SK-N-MC (cell line): ENCODE data around the gene VN1R5.
"Not testable (repeated sequence)": the region's sequence is repeated elsewhere in the genome, so short reads cannot be mapped to it uniquely, and the experiment has no call there.

Source experiments
- DNase-seq: peaks from one replicate; pipeline ENCODE4 v3.0.0-alpha.2; 2011; ENCODE audit warnings: low read depth, low spot score
- H3K27ac ChIP-seq: fragments of 200-600 bp; sonication (generic); 2 replicates; pipeline ENCODE4 v1.5.1; 2016; ENCODE audit warnings: mixed run types
- H3K36me3 ChIP-seq: fragments of 200-600 bp; sonication (generic); 2 replicates; pipeline ENCODE4 v1.6.1; 2017; ENCODE audit warnings: antibody characterized with exemption, low read length, mixed read lengths; ENCODE audit not compliant: insufficient read depth
- H3K4me3 ChIP-seq: fragments of 200-600 bp; sonication (generic); 2 replicates; pipeline ENCODE4 v1.5.1; 2016
- H3K9ac ChIP-seq: fragments of 200-600 bp; sonication (generic); 2 replicates; pipeline ENCODE4 v1.8.0; 2017; ENCODE audit warnings: mixed run types, mixed read lengths; ENCODE audit not compliant: insufficient read length
- H3K9me3 ChIP-seq: fragments of 200-600 bp; sonication (generic); 2 replicates; pipeline ENCODE4 v1.6.1; 2017; ENCODE audit warnings: low read depth, mild to moderate bottlenecking, antibody characterized with exemption, low read length, moderate library complexity, mixed read lengths
- EZH2 ChIP-seq: fragments of 200-600 bp; sonication (generic); IDR thresholded peaks from one replicate; pipeline ENCODE4 v1.6.1; 2017; ENCODE audit warnings: antibody characterized with exemption
- FOXP2 ChIP-seq: optimal IDR thresholded peaks from 2 replicates; pipeline ENCODE3; 2011; ENCODE audit warnings: mild to moderate bottlenecking, moderate library complexity; ENCODE audit not compliant: insufficient read depth; ENCODE audit errors: extremely low read length, control extremely low read depth
- POLR2AphosphoS5 ChIP-seq: IDR thresholded peaks from 2 replicates; pipeline ENCODE4 v1.6.1; 2012; ENCODE audit warnings: mild to moderate bottlenecking, low read depth, low read length, borderline replicate concordance

Gene VN1R5

DNA sequence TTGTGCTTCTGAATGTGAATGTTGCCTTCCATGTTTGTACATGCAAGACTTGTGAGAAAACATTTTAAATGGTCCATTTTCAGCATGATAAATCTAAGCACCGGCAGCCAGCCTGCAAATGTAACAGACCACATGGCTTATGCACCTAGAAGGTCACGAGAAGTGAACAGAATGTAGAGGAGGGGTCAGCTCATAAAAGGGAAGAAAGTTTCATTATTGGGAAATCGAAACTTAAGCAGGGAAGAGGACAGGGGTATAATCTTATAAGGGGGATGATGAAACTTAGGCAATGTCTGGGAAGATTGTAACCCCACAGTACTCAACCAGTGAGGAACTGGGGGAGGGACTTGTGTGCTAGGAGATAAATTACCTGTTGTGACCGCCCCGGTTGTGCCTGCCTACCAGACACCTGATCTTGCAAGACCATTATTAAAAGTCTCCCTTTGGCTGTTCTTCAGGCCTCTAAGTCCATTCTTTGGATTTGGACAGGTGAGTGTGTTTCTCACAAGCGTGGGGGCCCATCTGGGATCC lies 37.7 kb upstream of the VN1R5 start:
- no peak for TF ChIP-seq EZH2
- no peak for TF ChIP-seq POLR2AphosphoS5
- TF ChIP-seq FOXP2, result no peak
- no peak for DNase-seq
- Histone ChIP-seq H3K9ac (no peak overlapping the region), H3K9me3 (no peaks in the 10 kb centered on the region), H3K27ac (no peak overlapping the region), H3K36me3 (no peaks in the 10 kb centered on the region), H3K4me3 (no peak overlapping the region)

- H3K9me3 ChIP-seq, H3K9ac ChIP-seq, H3K27ac ChIP-seq, DNase-seq, H3K36me3 ChIP-seq, H3K4me3 ChIP-seq: not testable (repeated sequence)
These were observed 35.6 kb upstream of the VN1R5 start for GRCh38 chr1:247220280-247220679.

DNA sequence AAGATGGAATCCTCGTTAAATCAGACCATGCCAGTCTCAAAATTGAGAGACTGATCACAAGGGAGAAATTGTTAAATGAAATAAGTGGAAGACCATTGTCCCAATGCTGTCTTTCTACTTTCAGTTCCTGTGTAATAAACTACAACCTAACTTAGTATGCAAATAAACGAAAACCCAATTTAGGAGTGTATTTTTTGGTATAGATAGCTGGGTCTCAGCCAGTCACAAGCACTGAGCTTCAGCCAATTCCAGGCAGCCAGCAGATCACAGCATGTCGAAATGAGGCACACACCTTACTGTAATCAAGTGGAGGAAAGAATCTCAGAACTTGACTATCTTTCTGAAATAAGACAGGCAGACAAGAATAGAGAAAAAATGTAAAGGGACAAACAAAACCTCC lies 33.0 kb upstream of the VN1R5 start:
- no peaks in the 10 kb centered on the region for H3K9me3 ChIP-seq
- DNase-seq, result no peak
- no peak overlapping the region for H3K27ac ChIP-seq

GRCh38 chr1:247224822-247225221 lies 31.1 kb upstream of the VN1R5 start:
- H3K4me3 ChIP-seq, result no peak overlapping the region
- DNase-seq, result no peak
- H3K9me3 ChIP-seq, result no peaks in the 10 kb centered on the region
- H3K9ac ChIP-seq, result no peak overlapping the region
- TF ChIP-seq EZH2 (no peak), FOXP2 (no peak), POLR2AphosphoS5 (no peak)
- no peaks in the 10 kb centered on the region for H3K36me3 ChIP-seq
- H3K27ac ChIP-seq, result no peak overlapping the region

More for the DNA sequence above, 33.0 kb upstream of the VN1R5 start:
- H3K36me3 ChIP-seq, result no peaks in the 10 kb centered on the region
- H3K4me3 ChIP-seq, result no peak overlapping the region
- TF ChIP-seq FOXP2, result no peak
- no peak for TF ChIP-seq POLR2AphosphoS5
- no peak for TF ChIP-seq EZH2
- no peak overlapping the region for H3K9ac ChIP-seq

DNA sequence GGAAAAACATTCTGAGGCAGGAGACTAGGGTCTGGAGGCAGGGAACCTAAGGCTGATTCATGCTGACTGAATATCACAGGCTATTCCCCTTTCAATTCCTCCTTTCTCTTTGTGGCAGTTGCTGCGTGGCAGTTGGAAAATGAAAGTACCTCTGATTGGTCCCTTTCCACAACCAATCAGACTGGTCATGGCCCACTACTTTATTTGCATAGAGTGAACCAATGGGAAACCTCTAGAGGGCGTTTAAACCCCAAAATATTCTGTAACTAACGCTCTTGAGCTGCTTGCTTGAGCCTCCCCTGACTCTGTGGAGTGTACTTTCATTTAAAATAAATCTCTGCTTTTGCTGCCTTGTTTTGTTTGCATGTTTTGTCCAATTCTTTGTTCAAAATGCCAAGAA lies 27.7 kb upstream of the VN1R5 start:
- no peak for TF ChIP-seq EZH2
- TF ChIP-seq POLR2AphosphoS5, result no peak
- no peak for TF ChIP-seq FOXP2
- no peaks in the 10 kb centered on the region for H3K36me3 ChIP-seq
- H3K27ac ChIP-seq, result no peak overlapping the region
- H3K9me3 ChIP-seq, result no peaks in the 10 kb centered on the region
- no peak overlapping the region for H3K4me3 ChIP-seq
- no peak for DNase-seq
- no peak overlapping the region for H3K9ac ChIP-seq

DNA sequence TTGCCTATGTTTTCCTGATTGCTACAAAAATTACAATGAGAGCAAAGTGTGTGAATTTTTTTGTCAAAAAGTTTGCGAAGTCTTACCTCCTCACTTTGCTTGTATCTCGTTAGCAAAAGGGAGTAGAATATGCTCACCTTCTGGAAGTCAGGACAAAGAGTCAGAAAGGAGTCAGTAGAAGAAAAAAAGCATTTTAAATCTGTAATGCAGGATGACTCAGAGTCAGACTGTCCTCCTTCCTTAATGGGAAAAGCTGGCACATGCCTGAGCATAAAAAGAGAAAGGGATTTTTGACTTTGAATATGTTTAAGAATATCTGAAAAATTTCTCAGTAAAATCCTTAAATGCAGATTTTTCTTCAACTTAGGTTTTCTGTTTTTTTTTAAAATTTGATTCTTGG lies 14.2 kb upstream of the VN1R5 start:
- Histone ChIP-seq H3K36me3 (no peaks in the 10 kb centered on the region), H3K4me3 (no peak overlapping the region), H3K9ac (no peak overlapping the region), H3K9me3 (no peaks in the 10 kb centered on the region), H3K27ac (no peak overlapping the region)
- TF ChIP-seq EZH2, result no peak
- no peak for TF ChIP-seq POLR2AphosphoS5
- no peak for TF ChIP-seq FOXP2
- DNase-seq, result no peak

- no peak for TF ChIP-seq POLR2AphosphoS5
- TF ChIP-seq EZH2, result no peak
- no peak for TF ChIP-seq FOXP2
- no peaks in the 10 kb centered on the region for H3K36me3 ChIP-seq
- no peak overlapping the region for H3K9ac ChIP-seq
- H3K27ac ChIP-seq, result no peak overlapping the region
- H3K4me3 ChIP-seq, result no peak overlapping the region
- no peaks in the 10 kb centered on the region for H3K9me3 ChIP-seq
- no peak for DNase-seq
These were observed 12.2 kb upstream of the VN1R5 start for GRCh38 chr1:247243524-247244137.

DNA sequence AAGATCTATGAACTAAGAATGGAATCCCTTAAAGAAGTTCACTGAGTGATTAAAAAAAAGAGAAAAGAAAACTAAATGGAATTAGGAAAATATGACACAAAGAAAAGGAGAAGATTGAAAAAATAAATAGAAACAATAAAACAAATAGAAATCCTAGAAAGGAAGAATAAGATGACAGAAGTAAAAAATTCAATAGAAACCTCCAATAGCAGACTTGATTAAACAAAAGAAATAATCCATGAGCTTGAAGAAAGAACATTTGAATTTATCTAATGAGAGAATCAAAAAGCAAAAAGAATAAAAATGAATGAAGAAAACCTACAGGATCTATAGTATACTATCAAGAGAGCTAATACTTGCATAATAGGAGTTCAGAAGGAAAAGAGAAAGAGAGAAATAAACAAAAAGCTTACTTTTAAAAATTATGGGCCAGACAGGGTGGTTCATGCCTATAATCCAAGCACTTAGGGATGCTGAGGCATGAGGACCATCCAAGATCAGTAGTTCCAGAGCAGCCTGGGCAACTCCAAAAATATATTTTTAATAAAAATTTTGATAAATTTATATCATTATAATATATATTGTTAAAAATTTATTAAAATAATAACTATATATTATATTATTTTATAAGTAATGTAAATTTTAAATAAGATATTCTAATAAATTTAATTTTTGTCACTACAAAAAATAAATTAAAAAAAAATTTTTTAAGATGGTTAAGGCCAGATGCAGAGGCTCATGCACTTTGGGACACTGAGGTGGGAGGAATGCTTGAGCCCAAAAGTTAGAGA lies 9.4 kb upstream of the VN1R5 start:
- TF ChIP-seq EZH2 (no peak), POLR2AphosphoS5 (no peak), FOXP2 (no peak)
- H3K36me3 ChIP-seq, result no peaks in the 10 kb centered on the region
- H3K9me3 ChIP-seq, result no peaks in the 10 kb centered on the region

More for the DNA sequence above, 9.4 kb upstream of the VN1R5 start:
- no peak overlapping the region for H3K27ac ChIP-seq
- no peak for DNase-seq
- H3K4me3 ChIP-seq, result no peak overlapping the region
- H3K9ac ChIP-seq, result no peak overlapping the region
